Measurements from ENCODE around the gene TMEM54. TPM values are rescaled to one million over a fixed set of nuclear protein-coding genes. Genes with fewer than 3 reads are reported as not detected.

TMEM54 gene
- total and polyA plus RNA-seq, 11 donors: 5.6 to 15.9 (median 9.3) TPM

DNA sequence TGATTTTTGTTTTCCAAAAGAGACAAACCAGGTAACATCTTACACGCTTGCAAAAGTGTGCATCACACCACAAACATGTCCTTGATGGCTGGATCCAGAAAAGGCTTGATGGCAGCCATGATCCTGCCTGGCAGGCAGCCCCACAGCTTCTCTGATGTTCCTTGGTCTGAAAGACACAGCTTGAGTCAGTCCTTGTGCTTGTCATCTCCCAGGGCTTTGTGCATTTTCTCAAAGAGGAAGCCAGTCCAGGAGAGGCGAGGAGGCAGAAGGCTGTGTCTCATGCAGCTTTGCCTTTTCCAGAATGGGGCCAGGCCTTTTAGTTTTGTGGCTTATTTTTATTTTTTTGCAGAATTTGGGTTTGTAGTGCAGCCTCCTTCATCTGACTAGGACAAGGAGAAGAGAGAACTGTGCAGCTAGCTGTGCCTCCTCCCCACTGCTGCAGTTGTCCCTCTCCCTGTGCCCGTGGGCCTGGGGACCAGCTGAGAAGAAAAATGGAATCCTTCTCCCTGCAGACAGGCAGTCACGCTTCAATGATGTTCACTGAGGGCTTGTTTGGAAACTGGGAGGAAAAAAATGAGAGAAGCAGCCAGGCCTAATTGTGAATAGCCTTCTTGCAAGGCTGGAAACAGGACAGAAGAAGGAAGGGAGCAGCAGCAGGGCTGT lies 37.8 kb downstream of the TMEM54 start:
- H3K4me1 ChIP-seq: peaks cover 0 to 45% (median 25%) of the 10 kb centered on the region in 12 donors
- H3K36me3 ChIP-seq: peaks cover 0 to 52% (median 13%) of the 10 kb centered on the region in 9 donors

GRCh38 chr1:32861904-32862695 lies 39.1 kb downstream of the TMEM54 start:
- TF ChIP-seq POLR2A (IDR thresholded peaks at IDR 0.05) (no peak), CTCF (IDR thresholded peaks at IDR 0.05) (no peak)
- ATAC-seq: peak in 1 of 4 donors; percentile 11
- Histone ChIP-seq H3K27me3 (no peaks in the 10 kb centered on the region), H3K4me3 (no peak overlapping the region), H3K27ac (peak overlapping the region in 1 of 12 donors; percentile 40), H3K36me3 (peaks cover 0 to 65% (median 25%) of the 10 kb centered on the region in 9 donors), H3K4me1 (peaks cover 0 to 45% (median 25%) of the 10 kb centered on the region in 12 donors), H3K9me3 (no peaks in the 10 kb centered on the region)
- no peak for DNase-seq
- intact Hi-C loops (cut with DNase I): loop anchor here in 2 of 10 donors (5.0 to 10.0 kb wide), 2 partner anchors 35 to 157 kb away; partner anchors contain the start of gene SYNC (in 1 of the 2)
- WGBS, 4 donors: 60 to 72% (median 69%) methylated on average over 3 of the region's 3 CpGs

More for the DNA sequence above, 37.8 kb downstream of the TMEM54 start:
- Histone ChIP-seq H3K9me3 (no peaks in the 10 kb centered on the region), H3K27me3 (no peaks in the 10 kb centered on the region), H3K4me3 (no peak overlapping the region), H3K27ac (no peak overlapping the region)
- intact Hi-C loops (cut with DNase I): loop anchor here in 2 of 10 donors (5.0 to 10.0 kb wide), 2 partner anchors 36 to 159 kb away; partner anchors contain the start of gene SYNC (in 1 of the 2)
- no peak for TF ChIP-seq POLR2A (IDR thresholded peaks at IDR 0.05)
- no peak for TF ChIP-seq CTCF (IDR thresholded peaks at IDR 0.05)
- no peak for ATAC-seq
- DNase-seq: no peak
- WGBS, 4 donors: 90 to 97% (median 95%) methylated on average over 4 of the region's 4 CpGs

DNA sequence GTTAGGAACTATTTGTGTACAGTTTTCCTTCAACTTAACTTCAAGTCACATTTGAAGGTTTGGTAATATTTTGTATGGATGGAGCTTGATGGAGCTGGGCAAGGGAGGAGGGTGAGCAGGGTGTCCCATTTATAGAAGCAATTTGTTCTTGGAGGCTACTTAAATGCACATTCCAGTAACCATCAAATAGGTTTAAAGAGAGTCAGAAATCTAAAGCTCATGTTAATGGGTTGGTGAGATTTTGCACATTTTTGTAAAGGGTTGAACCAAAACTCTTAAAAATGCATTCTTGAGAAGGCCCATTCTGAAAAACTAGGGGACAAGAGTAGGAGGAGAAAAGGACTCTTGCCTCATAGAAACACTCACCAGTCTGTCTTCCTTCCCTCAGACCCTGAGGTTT lies 40.6 kb downstream of the TMEM54 start:
- DNase-seq: no peak
- H3K4me1 ChIP-seq: peaks cover 0 to 37% (median 20%) of the 10 kb centered on the region in 12 donors

More for the DNA sequence above, 40.6 kb downstream of the TMEM54 start:
- no peak overlapping the region for H3K27ac ChIP-seq
- no peak for ATAC-seq
- peaks cover 0 to 80% (median 41%) of the 10 kb centered on the region in 9 donors for H3K36me3 ChIP-seq
- H3K9me3 ChIP-seq: no peaks in the 10 kb centered on the region
- no peak overlapping the region for H3K4me3 ChIP-seq
- H3K27me3 ChIP-seq: no peaks in the 10 kb centered on the region
- TF ChIP-seq CTCF (IDR thresholded peaks at IDR 0.05): no peak
- no peak for TF ChIP-seq POLR2A (IDR thresholded peaks at IDR 0.05)
- intact Hi-C loops (cut with DNase I): loop anchor here in 2 of 10 donors (5.0 to 10.0 kb wide), 2 partner anchors 33 to 156 kb away; partner anchors contain the start of gene SYNC (in 1 of the 2)
